Activated B cell treated with CpG ODN at 0.5 μM for 24 hours (primary cell): ENCODE results near the gene PDZRN3. TPM values are rescaled to one million over a fixed set of nuclear protein-coding genes. Genes with fewer than 3 reads are reported as not detected.
"Not testable (repeated sequence)": the region's sequence is repeated elsewhere in the genome, so short reads cannot be mapped to it uniquely, and the experiment has no call there.

Source experiments
- ATAC-seq: fragments of 200-7000 bp; cut with Tn5 transposase; one replicate; pipeline ENCODE4 v1.10.0; 2021; ENCODE audit warnings: low read depth, mild to moderate bottlenecking, moderate library complexity
- CTCF ChIA-PET: fragments of 350-600 bp; sonication (Branson Sonifier 250); formaldehyde crosslinking; loops from one replicate; lab custom pipeline; 2021; ENCODE audit warnings: antibody characterized with exemption; lab: Charles Lee
- POLR2A ChIA-PET: fragments of 350-600 bp; sonication (Branson Sonifier 250); formaldehyde crosslinking; loops from one replicate; lab custom pipeline; 2021; ENCODE audit warnings: antibody characterized with exemption; lab: Charles Lee
- DNase-seq: peaks from one replicate; pipeline ENCODE4 v3.0.0; 2022
- H3K27ac Mint-ChIP-seq: one replicate; pipeline ENCODE4 v1.8.0; 2020; ENCODE audit warnings: mixed read lengths
- H3K27me3 Mint-ChIP-seq: one replicate; pipeline ENCODE4 v1.8.0; 2021; ENCODE audit warnings: mixed read lengths
- H3K36me3 Mint-ChIP-seq: one replicate; pipeline ENCODE4 v1.8.0; 2021; ENCODE audit warnings: low read depth, mixed read lengths
- H3K4me1 Mint-ChIP-seq: one replicate; pipeline ENCODE4 v1.8.0; 2021; ENCODE audit warnings: mixed read lengths
- H3K4me3 Mint-ChIP-seq: one replicate; pipeline ENCODE4 v1.8.0; 2020; ENCODE audit warnings: mild to moderate bottlenecking, mixed read lengths
- H3K9me3 Mint-ChIP-seq: one replicate; pipeline ENCODE4 v1.8.0; 2020; ENCODE audit warnings: mixed read lengths
- CTCF ChIP-seq: fragments of 200-600 bp; IDR thresholded peaks from one replicate; pipeline ENCODE4 v1.8.0; 2022; ENCODE audit warnings: antibody characterized with exemption, mild to moderate bottlenecking
- intact Hi-C: fragments of 100-400 bp; cut with micrococcal nuclease; formaldehyde crosslinking; loops from one replicate; pipeline ENCODE4 v1.15.1; 2024
- total RNA-seq: library from RNA; stranded (reverse); gene quantifications from 2 replicates; pipeline ENCODE4 v1.2.3, GENCODE V29; 2022

Gene PDZRN3
- total RNA-seq, 1 donor from 2014 or later: not detected

DNA sequence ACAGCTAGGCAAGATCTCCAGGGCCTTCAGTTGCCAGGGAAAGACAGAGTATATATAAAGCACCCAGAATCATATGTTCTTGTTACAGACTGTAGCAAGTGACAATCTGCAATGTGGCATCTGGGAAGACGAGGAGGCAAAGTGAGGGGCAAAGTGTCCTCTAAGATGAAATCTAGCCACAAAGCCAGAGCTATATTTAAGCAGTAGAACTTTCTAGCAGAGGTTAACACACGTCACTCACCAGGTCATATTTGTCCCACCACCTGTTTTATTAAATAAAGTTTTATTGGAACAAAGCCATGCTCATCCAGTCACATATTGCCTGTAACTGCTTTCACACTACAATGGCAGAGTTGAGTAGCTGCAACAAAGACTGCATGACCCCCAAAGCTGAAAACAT is 51.5 kb downstream of the PDZRN3 start:
- ChIA-PET POLR2A (no interaction called here), CTCF (no interaction called here)
- H3K4me1 Mint-ChIP-seq: no peaks in the 10 kb centered on the region
- DNase-seq (no peak), ATAC-seq (no peak)
- H3K36me3 Mint-ChIP-seq: no peaks in the 10 kb centered on the region
- H3K27ac Mint-ChIP-seq: no peak overlapping the region
- TF ChIP-seq CTCF: no peak
- peaks cover 25% of the 10 kb centered on the region for H3K27me3 Mint-ChIP-seq
- H3K4me3 Mint-ChIP-seq: no peak overlapping the region
- H3K9me3 Mint-ChIP-seq: no peaks in the 10 kb centered on the region
- intact Hi-C loops: no loop called here

GRCh38 chr3:73572368-73572767 is 52.4 kb downstream of the PDZRN3 start:
- ChIA-PET POLR2A (no interaction called here), CTCF (no interaction called here)
- DNase-seq (no peak), ATAC-seq (no peak)
- H3K27ac Mint-ChIP-seq: no peak overlapping the region
- H3K4me1 Mint-ChIP-seq: no peaks in the 10 kb centered on the region
- no peak overlapping the region for H3K4me3 Mint-ChIP-seq
- H3K27me3 Mint-ChIP-seq: peaks cover 25% of the 10 kb centered on the region
- no peaks in the 10 kb centered on the region for H3K36me3 Mint-ChIP-seq
- intact Hi-C loops: no loop called here
- TF ChIP-seq CTCF: no peak
- no peaks in the 10 kb centered on the region for H3K9me3 Mint-ChIP-seq

GRCh38 chr3:73571238-73571794 is 53.4 kb downstream of the PDZRN3 start:
- no peak for DNase-seq
- H3K4me1 Mint-ChIP-seq: no peaks in the 10 kb centered on the region
- no peak for ATAC-seq
- no peaks in the 10 kb centered on the region for H3K9me3 Mint-ChIP-seq
- ChIA-PET POLR2A (no interaction called here), CTCF (no interaction called here)
- H3K4me3 Mint-ChIP-seq: no peak overlapping the region
- H3K27me3 Mint-ChIP-seq: peaks cover 25% of the 10 kb centered on the region
- H3K36me3 Mint-ChIP-seq: no peaks in the 10 kb centered on the region
- no peak for TF ChIP-seq CTCF
- H3K27ac Mint-ChIP-seq: no peak overlapping the region
- intact Hi-C loops: no loop called here

GRCh38 chr3:73569246-73569760 is 55.4 kb downstream of the PDZRN3 start:
- no peaks in the 10 kb centered on the region for H3K36me3 Mint-ChIP-seq
- no peak overlapping the region for H3K27ac Mint-ChIP-seq
- peaks cover 23% of the 10 kb centered on the region for H3K27me3 Mint-ChIP-seq
- H3K9me3 Mint-ChIP-seq: no peaks in the 10 kb centered on the region
- DNase-seq: no peak
- CTCF ChIA-PET: no interaction called here
- H3K4me1 Mint-ChIP-seq: no peaks in the 10 kb centered on the region
- no peak for ATAC-seq
- intact Hi-C loops: no loop called here
- no peak for TF ChIP-seq CTCF
- no peak overlapping the region for H3K4me3 Mint-ChIP-seq
- POLR2A ChIA-PET: no interaction called here

DNA sequence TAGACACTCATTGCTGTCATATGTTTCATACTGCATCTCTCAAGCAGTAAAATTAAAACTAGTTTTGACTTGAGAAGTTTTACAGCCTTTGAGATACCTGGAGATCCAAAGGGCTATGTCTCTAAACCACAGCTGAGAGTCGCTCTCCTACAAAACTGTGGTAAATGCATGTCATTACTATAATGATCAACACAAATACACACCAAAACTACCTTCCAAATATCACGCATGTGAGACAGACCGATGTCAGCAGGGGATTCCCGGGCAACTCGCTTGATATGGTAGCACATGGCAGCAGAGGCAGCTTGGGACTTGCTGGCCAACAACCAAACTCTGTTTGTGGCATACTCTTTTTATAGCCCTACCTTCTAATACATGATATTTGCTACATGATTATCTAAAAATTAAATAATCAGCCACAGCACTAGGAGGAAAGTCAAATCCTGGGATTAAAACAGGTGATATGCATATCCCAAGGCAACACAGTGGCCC is 56.3 kb downstream of the PDZRN3 start:
- Mint-ChIP-seq H3K36me3 (no peaks in the 10 kb centered on the region), H3K9me3 (no peaks in the 10 kb centered on the region), H3K27ac (no peak overlapping the region), H3K27me3 (peaks cover 23% of the 10 kb centered on the region), H3K4me3 (no peak overlapping the region), H3K4me1 (no peaks in the 10 kb centered on the region)
- no peak for DNase-seq
- ATAC-seq: no peak
- CTCF ChIA-PET: no interaction called here
- TF ChIP-seq CTCF: no peak
- POLR2A ChIA-PET: no interaction called here
- intact Hi-C loops: no loop called here

DNA sequence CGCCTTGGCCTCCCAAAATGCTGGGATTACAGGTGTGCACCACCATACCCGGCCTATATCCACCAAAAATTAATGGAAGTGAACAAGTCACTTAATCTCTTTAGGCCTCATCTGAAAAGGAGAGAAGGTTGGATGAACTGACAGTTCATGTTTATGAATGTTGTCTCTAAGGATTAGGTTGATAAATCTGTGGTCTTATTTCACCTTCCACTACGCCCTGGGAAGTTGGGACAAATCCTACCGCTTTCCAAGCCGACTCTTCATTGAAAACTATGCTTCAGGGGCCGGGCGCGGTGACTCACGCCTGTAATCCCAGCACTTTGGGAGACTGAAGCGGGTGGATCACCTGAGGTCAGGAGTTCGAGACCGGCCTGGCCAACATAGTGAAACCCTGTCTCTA is 59.4 kb downstream of the PDZRN3 start:
- H3K9me3 Mint-ChIP-seq, H3K27me3 Mint-ChIP-seq, ATAC-seq, POLR2A ChIA-PET, intact Hi-C loops, H3K4me1 Mint-ChIP-seq, DNase-seq, H3K27ac Mint-ChIP-seq, H3K4me3 Mint-ChIP-seq, CTCF ChIA-PET, H3K36me3 Mint-ChIP-seq: not testable (repeated sequence)
